B cell (primary cell): Measurements from ENCODE around the gene HADH. TPM values are rescaled to one million over a fixed set of nuclear protein-coding genes. Genes with fewer than 3 reads are reported as not detected.

Source experiments
- ATAC-seq: fragments of 200-7000 bp; cut with Tn5 transposase; one replicate; pipeline ENCODE4 v1.10.0; 2021; ENCODE audit warnings: low read depth, mild to moderate bottlenecking, moderate number of reproducible peaks, moderate library complexity
- CTCF ChIA-PET: fragments of 350-600 bp; sonication (Branson Sonifier 250); formaldehyde crosslinking; loops from one replicate; lab custom pipeline; 2021; ENCODE audit warnings: antibody characterized with exemption, inconsistent platforms; lab: Charles Lee
- POLR2A ChIA-PET: fragments of 350-600 bp; sonication (Branson Sonifier 250); formaldehyde crosslinking; loops from one replicate; lab custom pipeline; 2021; ENCODE audit warnings: antibody characterized with exemption; lab: Charles Lee
- DNase-seq: peaks from one replicate; pipeline ENCODE4 v3.0.0; 2013
- H2AFZ ChIP-seq: 2 replicates; pipeline ENCODE4 v1.6.1; 2012; ENCODE audit warnings: mild to moderate bottlenecking, low read depth, low read length; ENCODE audit not compliant: insufficient read depth, poor library complexity, severe bottlenecking
- H3K27ac ChIP-seq, 2 donors: 1 replicate in 1 of 2; 2 replicates in 1 of 2; pipeline ENCODE4 v1.5.1; 2012 to 2013; ENCODE audit warnings: low read length in 2 of 2, mild to moderate bottlenecking in 2 of 2, moderate library complexity in 1 of 2
- H3K27me3 ChIP-seq, 4 experiments: fragments of 200-600 bp in 1 of 4; sonication (generic) in 1 of 4; replicated peaks in 1 of 4; 1 replicate in 2 of 4; 2 replicates in 2 of 4; pipeline versions ENCODE4 v1.6.1 to v1.7.0; 2013 to 2016; ENCODE audit warnings: low read length in 3 of 4, mild to moderate bottlenecking in 2 of 4, mixed read lengths in 1 of 4, moderate library complexity in 1 of 4; ENCODE audit not compliant: insufficient read depth in 4 of 4, control insufficient read depth in 3 of 4; ENCODE audit errors: control extremely low read depth in 1 of 4
- H3K36me3 ChIP-seq, 2 experiments: replicated peaks in 1 of 2; 1 replicate in 1 of 2; 2 replicates in 1 of 2; pipeline versions ENCODE4 v1.6.1 to v1.7.1; 2013; ENCODE audit warnings: low read length in 1 of 2; ENCODE audit not compliant: insufficient read depth in 2 of 2, control insufficient read depth in 1 of 2; ENCODE audit errors: control extremely low read depth in 1 of 2, extremely low read depth in 1 of 2
- H3K4me1 ChIP-seq, 2 donors: fragments of 200-600 bp in 1 of 2; sonication (generic) in 1 of 2; 1 replicate in 1 of 2; 2 replicates in 1 of 2; pipeline versions ENCODE4 v1.5.1 to v1.6.1; 2013 to 2017; ENCODE audit warnings: low read length in 2 of 2; ENCODE audit not compliant: control insufficient read depth in 2 of 2, insufficient read depth in 2 of 2
- H3K4me2 ChIP-seq: replicated peaks from 2 replicates; pipeline ENCODE3; 2012; ENCODE audit warnings: mild to moderate bottlenecking, low read depth, low read length; ENCODE audit not compliant: poor library complexity, severe bottlenecking
- H3K4me3 ChIP-seq, 5 experiments: fragments of 200-600 bp in 1 of 5; sonication (generic) in 1 of 5; 1 replicate in 3 of 5; 2 replicates in 2 of 5; pipeline versions ENCODE4 v1.5.1 to v1.7.0; 2011 to 2016; ENCODE audit warnings: low read length in 4 of 5, mild to moderate bottlenecking in 4 of 5, low read depth in 2 of 5, control low read depth in 1 of 5, moderate library complexity in 1 of 5; ENCODE audit not compliant: insufficient read depth in 1 of 5; ENCODE audit errors: control extremely low read depth in 1 of 5, extremely low read depth in 1 of 5
- H3K79me2 ChIP-seq: fragments of 200-600 bp; sonication (generic); one replicate; pipeline ENCODE4 v1.6.0; 2016; ENCODE audit warnings: low read length; ENCODE audit not compliant: control insufficient read depth, insufficient read depth
- H3K9ac ChIP-seq: fragments of 200-600 bp; sonication (generic); 2 replicates; pipeline ENCODE4 v1.6.1; 2017; ENCODE audit warnings: mild to moderate bottlenecking, low read length, moderate library complexity
- H3K9me3 ChIP-seq, 3 donors: one replicate each; pipeline versions ENCODE4 v1.6.1 to v1.7.1; 2013; ENCODE audit warnings: low read length in 2 of 3; ENCODE audit not compliant: control insufficient read depth in 2 of 3, insufficient read depth in 1 of 3; ENCODE audit errors: control extremely low read depth in 1 of 3
- H4K20me1 ChIP-seq: 2 replicates; pipeline ENCODE4 v1.6.0; 2012; ENCODE audit warnings: mild to moderate bottlenecking, low read length; ENCODE audit not compliant: insufficient read depth, control insufficient read depth, poor library complexity, severe bottlenecking
- H3K27ac Mint-ChIP-seq: one replicate; pipeline ENCODE4 v1.8.0; 2021; ENCODE audit warnings: mixed read lengths
- H3K27me3 Mint-ChIP-seq: one replicate; pipeline ENCODE4 v1.8.0; 2021; ENCODE audit warnings: mixed read lengths
- H3K4me1 Mint-ChIP-seq: one replicate; pipeline ENCODE4 v1.8.0; 2021; ENCODE audit warnings: mixed read lengths
- H3K4me3 Mint-ChIP-seq: one replicate; pipeline ENCODE4 v1.8.0; 2021; ENCODE audit warnings: mixed read lengths
- H3K9me3 Mint-ChIP-seq: one replicate; pipeline ENCODE4 v1.8.0; 2022; ENCODE audit warnings: mixed read lengths; ENCODE audit not compliant: insufficient read depth
- EZH2 ChIP-seq: IDR thresholded peaks from 2 replicates; pipeline ENCODE4 v1.6.1; 2012; ENCODE audit warnings: borderline replicate concordance, low read depth, mild to moderate bottlenecking, moderate library complexity, low read length; ENCODE audit not compliant: insufficient read depth, poor library complexity, severe bottlenecking
- WGBS: methylation state at CpG from one replicate; pipeline ENCODE4 v1.1.5; 2013; ENCODE audit warnings: missing lambda C conversion rate; ENCODE audit not compliant: insufficient coverage; 5-methylcytosine and 5-hydroxymethylcytosine counted together
- intact Hi-C: fragments of 100-400 bp; cut with micrococcal nuclease; formaldehyde crosslinking; loops from one replicate; pipeline ENCODE4 v1.10.0; 2022
- polyA plus RNA-seq: library from polyadenylated mRNA; depleted of rRNA; stranded (reverse); fragments of >200 nt; gene quantifications from 2 replicates; pipeline ENCODE4 v1.2.3, GENCODE V29; 2012
- total RNA-seq, 2 donors: library from RNA; stranded (reverse); fragments of 120-200 nt in 1 of 2; gene quantifications; 1 replicate in 1 of 2; 2 replicates in 1 of 2; pipeline versions ENCODE4 v1.2.3 to v1.2.4, GENCODE V29; 2013 to 2022
- TF ChIP-seq, protein P1 (sequence below): fragments of 200-600 bp; IDR thresholded peaks from one replicate; pipeline ENCODE4 v1.8.0; 2022; ENCODE audit warnings: antibody characterized with exemption, mild to moderate bottlenecking

Gene HADH
- total and polyA plus RNA-seq, 2 donors (not counting 1 experiment from before 2014, with no cell fraction given) = 21.9 to 26.1 TPM

DNA sequence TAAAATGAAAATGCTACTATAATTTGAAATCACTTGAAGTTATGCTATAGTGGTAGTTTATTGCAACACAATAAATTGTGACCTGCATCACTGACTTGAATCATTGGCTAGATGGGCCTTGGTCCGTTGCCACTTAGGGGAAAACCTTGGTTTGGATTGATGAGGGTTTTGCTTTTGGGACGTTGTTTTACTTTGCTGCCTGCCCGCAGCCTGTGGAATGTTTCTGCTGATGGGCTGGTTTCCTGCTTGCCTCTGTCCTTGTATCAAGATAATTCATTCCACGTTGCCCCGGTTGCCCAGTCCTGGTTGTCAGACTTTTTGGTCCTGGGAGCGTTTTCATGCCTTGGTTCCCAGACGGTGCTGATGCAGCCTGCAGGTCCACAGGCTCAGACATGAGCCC lies 18.3 kb downstream of the HADH start:
- DNase-seq = no peak
- Histone ChIP-seq H3K4me1 (no peaks in the 10 kb centered on the region), H3K4me2 (no peak overlapping the region), H3K79me2 (peaks cover 13% of the 10 kb centered on the region), H2AFZ (no peak overlapping the region), H3K27me3 (no peaks in the 10 kb centered on the region), H3K9ac (no peak overlapping the region), H3K36me3 (peaks cover 0 to 2% of the 10 kb centered on the region in 2 experiments), H3K9me3 (no peaks in the 10 kb centered on the region), H4K20me1 (no peaks in the 10 kb centered on the region), H3K27ac (no peak overlapping the region), H3K4me3 (no peak overlapping the region)
- H3K27ac Mint-ChIP-seq = no peak overlapping the region
- TF ChIP-seq, protein P1, sequence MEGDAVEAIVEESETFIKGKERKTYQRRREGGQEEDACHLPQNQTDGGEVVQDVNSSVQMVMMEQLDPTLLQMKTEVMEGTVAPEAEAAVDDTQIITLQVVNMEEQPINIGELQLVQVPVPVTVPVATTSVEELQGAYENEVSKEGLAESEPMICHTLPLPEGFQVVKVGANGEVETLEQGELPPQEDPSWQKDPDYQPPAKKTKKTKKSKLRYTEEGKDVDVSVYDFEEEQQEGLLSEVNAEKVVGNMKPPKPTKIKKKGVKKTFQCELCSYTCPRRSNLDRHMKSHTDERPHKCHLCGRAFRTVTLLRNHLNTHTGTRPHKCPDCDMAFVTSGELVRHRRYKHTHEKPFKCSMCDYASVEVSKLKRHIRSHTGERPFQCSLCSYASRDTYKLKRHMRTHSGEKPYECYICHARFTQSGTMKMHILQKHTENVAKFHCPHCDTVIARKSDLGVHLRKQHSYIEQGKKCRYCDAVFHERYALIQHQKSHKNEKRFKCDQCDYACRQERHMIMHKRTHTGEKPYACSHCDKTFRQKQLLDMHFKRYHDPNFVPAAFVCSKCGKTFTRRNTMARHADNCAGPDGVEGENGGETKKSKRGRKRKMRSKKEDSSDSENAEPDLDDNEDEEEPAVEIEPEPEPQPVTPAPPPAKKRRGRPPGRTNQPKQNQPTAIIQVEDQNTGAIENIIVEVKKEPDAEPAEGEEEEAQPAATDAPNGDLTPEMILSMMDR = no peak
- no peak for TF ChIP-seq EZH2
- H3K4me1 Mint-ChIP-seq = peaks cover 5% of the 10 kb centered on the region
- 100% methylated on average over 7 of the region's 7 CpGs for WGBS
- H3K27me3 Mint-ChIP-seq = no peaks in the 10 kb centered on the region
- no peaks in the 10 kb centered on the region for H3K9me3 Mint-ChIP-seq
- no peak overlapping the region for H3K4me3 Mint-ChIP-seq
- no peak for ATAC-seq
- CTCF ChIA-PET = no interaction called here
- intact Hi-C loops = no loop called here
- POLR2A ChIA-PET = no interaction called here

DNA sequence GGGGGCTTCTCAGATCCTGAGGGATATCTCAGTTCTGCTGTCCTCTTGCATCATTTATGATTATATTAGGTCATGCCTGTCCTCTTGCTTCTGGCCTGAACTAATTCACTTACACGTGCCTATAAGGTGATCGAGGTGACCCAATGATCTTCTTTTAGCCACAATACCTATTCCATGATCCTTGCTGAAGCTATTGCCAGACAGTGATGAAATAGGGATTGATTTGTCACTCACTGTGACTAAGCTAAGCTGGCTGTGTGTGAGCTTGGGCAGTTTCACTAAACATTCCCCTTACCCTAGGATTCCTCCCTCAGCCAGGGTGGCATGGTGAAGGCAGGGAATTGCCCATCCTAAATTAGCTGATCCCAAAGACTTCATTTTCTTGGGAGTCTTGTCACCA lies 19.0 kb downstream of the HADH start:
- H3K36me3 ChIP-seq = peaks cover 0 to 3% of the 10 kb centered on the region in 2 experiments
- POLR2A ChIA-PET = no interaction called here
- intact Hi-C loops = no loop called here
- peaks cover 13% of the 10 kb centered on the region for H3K79me2 ChIP-seq
- Mint-ChIP-seq H3K27ac (no peak overlapping the region), H3K4me1 (peaks cover 5% of the 10 kb centered on the region), H3K27me3 (no peaks in the 10 kb centered on the region), H3K4me3 (no peak overlapping the region), H3K9me3 (no peaks in the 10 kb centered on the region)
- H3K27me3 ChIP-seq = no peaks in the 10 kb centered on the region
- H2AFZ ChIP-seq = no peak overlapping the region
- CTCF ChIA-PET = interaction anchor here (1.5 kb wide), 1 partner anchor 10 kb away, joined by 8 read pairs; no protein-coding TSS in a partner anchor
- H3K4me2 ChIP-seq = no peak overlapping the region
- H3K4me1 ChIP-seq = no peaks in the 10 kb centered on the region
- DNase-seq (no peak), ATAC-seq (no peak)
- TF ChIP-seq, protein P1 = no peak
- TF ChIP-seq EZH2 = no peak
- H3K9me3 ChIP-seq = no peaks in the 10 kb centered on the region
- no peaks in the 10 kb centered on the region for H4K20me1 ChIP-seq
- H3K27ac ChIP-seq = no peak overlapping the region
- no peak overlapping the region for H3K4me3 ChIP-seq
- WGBS = no CpG with 5 or more reads among the region's 2 CpGs
- no peak overlapping the region for H3K9ac ChIP-seq
